Activated T-helper 9 cell treated with anti-CD3 and anti-CD28 coated beads, Interleukin-2, amount 50 U/mL, for 16 hours (primary cell): ENCODE data around the gene ADGRL1.

Source experiments
- DNase-seq: peaks from one replicate; pipeline ENCODE4 v3.0.0-alpha.2; 2020; ENCODE audit warnings: low read depth

ADGRL1 gene

DNA sequence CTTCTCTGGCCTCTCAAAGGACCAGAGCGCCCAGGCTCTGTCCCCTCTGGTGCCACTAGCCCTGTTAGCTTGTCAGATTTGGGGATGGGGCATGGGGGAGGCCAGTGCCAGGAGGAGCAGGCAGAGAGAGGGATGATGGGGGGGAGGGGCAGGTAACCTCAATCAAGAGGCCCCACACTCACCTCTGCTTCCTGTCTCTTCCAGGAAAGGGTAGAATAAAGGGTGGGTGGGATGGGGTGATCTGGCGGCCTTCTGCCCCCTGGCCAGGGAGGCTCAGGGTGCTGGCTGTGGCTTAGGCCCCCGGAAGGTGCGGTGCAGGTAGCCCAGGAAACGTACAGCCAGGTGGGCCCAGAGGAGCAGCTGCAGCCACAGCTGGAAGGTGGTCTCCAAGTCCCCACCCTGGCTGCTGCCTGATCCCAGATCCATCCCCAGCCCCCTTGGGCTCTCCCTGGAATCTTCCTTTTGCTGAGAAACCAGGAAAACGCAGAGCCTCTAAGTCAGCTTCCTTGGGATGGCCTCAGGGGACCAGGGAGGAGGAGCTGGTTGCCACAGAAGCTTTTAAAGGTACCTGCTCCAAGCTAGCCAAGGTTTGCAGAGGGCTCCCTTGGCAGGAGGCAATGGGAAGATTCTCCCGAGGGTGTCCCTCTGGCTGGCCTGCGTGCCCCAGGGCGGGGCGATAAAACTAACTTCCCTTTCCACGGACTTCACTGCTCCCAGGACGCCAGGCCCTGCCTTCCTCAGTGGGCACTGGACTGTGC lies 93.7 kb downstream of the ADGRL1 start:
- DNase-seq: no peak

DNA sequence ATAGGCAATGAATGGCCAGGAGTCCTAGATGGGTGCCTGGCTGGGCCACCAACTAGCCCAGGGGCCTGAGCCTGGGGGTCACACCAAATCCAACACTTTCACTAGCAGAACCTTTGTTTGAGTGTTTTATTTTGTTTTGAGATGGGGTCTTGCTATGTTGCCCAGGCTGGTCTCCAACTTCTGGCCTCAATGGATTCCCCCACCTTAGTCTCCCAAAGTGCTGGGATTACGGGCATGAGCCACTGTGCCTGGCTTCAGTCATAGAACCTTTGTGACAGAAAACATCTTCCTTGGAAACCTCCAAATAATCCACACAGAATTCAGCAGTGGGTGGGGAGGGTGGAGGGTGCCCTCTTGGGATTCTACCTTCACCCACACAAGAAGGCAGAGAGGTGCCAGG lies 94.5 kb downstream of the ADGRL1 start:
- DNase-seq: no peak

DNA sequence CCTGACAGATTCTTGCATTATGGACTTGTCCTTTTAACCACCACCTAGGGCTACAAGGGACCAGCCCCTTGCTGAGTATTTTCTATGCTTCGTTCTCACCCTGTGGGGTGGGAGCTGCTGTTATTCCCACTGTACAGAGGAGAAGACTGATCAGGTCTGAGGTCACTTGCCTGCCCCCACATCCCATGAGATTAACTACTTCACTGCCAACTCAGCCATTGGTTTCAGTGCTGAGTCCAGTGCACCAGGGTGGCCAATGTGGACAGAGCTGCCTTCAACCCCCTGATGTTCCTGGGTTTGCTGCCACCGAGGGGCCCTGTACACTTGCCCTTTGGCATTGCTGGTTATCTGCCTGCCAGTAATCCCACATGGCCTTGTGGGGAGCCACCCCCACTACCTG lies 95.3 kb downstream of the ADGRL1 start:
- no peak for DNase-seq

DNA sequence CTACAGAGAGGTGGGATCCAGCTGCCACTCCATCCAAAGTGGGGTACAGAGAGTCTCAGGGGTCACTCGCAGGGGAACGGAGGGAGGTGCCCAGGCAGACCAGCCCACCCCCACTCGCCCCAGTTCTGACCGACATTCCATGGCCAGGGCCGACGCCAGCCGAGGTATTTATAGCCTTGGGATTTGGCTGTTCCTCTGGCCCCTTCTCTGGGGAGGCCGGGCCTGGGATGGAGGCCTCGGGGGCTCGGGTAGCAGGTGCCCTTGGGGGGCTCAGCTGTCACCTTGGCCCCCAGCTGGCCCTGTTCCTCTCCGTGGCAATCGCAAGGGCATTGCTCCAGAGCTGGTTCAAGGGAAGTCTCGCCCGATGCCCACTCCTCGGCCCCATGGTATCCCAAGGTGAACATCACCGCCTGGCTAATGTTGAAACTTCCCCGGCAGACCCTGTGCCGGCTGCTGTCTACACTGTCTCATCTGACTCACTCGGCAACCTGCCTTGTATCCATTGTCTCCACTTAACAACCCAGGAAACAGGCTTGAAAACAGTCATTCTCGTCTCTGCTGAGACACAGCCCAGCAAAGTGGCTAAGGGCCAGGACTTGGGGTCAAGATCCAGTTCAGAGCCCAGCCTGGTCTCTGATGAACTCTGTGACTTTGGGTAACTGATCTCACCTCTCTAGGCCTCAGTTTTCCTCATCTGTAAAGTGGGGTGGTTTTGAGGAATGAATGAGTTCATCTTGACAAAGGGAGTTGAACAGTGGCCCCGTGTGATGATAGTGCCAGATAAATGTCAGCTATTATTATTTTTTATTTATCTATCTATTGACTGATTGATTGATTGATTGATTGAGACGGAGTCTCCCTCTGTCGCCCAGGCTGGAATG lies 98.1 kb downstream of the ADGRL1 start:
- DNase-seq: no peak

DNA sequence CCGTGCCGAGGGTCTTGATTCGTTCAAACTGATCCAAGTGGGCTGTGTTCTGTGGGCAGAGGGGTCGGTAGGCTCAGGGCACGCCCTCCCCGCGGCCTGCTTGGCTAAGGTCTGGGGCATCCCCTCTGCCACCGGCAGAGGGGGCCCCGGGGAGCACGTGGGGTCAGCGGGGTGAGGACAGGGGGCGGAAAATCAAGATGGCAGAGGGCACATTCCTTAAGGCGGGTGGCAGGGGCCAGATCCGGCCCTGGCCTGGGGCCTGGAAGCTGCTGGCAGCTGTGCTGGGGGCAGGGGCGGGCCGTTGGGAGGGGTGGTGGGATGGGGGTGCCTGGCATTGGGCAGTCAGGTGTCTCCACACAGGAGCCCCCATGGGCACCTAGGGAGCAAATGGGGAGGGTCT lies 99.1 kb downstream of the ADGRL1 start:
- no peak for DNase-seq

DNA sequence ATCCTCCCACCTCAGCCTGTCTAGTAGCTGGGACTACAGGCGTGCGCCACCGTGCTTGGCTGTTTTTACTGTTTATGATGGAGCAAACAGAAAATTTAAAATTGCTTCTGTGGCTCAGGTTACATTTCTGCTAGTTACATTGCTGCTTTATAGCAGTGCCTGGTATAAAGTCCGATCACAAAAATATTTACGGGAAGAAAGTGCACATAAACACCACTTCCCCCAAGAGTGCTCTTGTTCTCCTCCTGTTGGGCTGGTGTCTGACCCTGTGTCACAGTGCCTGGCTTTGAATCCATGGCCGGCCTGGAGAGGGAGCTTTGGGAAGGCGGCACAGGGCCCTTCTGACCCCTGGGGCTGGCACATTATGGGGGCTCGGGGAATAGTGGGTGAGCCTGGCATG lies 100.3 kb downstream of the ADGRL1 start:
- no peak for DNase-seq

DNA sequence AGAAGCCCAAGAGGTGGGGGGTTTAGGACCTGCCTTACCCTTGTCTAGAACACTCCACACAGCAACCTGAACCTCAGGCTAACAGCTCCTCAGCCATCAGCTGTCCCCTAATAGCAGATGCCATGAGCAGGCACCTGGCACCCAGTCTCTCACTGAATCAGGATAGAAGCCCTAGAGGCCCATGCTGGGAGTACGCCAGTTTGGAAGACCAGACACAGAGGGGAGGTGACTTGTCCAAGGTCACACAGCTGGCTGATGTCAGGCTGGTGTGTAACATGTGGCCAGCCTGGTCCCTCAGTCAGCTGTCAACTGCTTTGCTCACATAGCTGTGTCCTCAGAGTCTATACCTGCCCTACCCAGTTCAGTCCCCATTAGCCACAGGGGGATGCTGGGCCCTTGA lies 102.7 kb downstream of the ADGRL1 start:
- no peak for DNase-seq

DNA sequence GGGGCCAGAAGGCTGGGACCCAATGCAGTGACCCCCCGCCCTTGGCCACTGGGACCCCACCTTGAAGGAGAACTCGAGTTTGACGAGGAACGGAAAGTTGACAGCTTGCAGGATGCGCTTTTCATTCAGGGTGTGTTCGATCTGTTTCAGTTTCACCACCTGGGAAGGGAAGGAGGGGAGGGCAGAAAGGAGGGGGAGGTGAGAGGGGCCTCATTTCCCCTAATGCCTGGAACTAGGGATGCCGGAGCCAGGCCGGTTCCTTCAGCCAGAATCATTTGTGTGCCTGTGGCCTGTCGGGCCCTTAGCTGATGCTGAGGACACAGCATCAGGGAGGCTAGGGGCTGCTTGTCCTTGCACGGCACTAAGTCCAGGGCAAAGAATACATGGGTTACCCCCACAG lies 103.2 kb downstream of the ADGRL1 start:
- no peak for DNase-seq

DNA sequence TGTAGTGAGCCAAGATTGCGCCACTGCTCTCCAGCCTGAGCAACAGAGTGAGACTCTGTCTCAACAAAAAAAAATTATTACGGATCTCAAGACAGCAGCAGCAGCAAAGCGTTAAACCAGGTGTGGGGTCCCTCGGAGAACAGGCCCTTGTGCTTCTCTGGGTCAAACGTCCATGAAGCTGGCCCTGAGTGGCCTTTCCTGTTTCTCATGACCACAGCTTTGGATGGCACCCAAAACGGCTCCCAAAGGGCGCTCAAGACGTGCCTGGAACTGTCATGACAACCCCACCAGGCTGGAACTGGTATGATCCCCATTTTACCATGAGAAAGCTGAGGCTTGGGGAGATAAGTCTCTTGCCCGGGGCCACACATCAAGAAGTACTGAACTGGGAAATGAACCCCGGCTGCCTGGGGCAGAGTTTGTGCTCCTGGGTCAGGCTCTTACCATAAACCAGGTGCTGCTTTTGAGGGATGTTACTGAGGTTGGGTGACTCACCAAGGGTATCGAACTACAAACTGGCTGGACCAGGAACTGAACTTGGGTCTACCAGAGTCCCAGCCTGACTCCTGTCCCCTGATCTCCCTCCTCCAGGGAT lies 103.8 kb downstream of the ADGRL1 start:
- no peak for DNase-seq

DNA sequence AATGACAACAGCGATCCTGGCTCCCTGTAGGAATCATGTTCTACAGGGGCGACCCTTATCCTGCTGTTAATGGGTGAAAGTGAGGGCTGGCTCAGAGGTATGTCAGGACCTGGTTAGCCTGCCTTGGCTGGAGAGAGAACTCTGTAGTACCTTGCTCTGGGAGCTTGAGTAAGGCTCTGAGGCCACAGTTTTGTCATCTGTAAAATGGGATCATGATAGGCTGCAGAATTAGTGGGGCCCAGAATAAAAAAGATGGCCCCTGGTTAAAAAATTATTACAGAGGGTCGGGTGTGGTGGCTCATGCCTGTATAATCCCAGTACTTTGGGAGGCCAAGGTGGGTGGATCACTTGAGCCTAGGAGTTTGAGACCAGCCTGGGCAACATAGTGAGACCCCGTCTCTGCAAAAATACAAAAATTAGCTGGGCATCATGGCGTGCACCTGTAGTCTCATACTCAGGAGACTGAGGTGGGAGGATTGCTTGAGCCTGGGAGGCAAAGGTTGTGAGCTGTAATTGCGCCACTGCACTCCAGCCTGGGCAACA lies 104.9 kb downstream of the ADGRL1 start:
- no peak for DNase-seq
